Neuronal stem cell (in vitro differentiated cells): Measurements from ENCODE around the gene XRCC3.

Experiments
- DNase-seq: peaks from one replicate; pipeline ENCODE4 v3.0.0-alpha.2; 2013; ENCODE audit warnings: low spot score
- H2AFZ ChIP-seq: one replicate; pipeline ENCODE4 v1.6.1; 2013; ENCODE audit warnings: mild to moderate bottlenecking, low read length, inconsistent platforms
- H2AK5ac ChIP-seq: 2 replicates; pipeline ENCODE4 v1.6.1; 2013; ENCODE audit warnings: low read depth, mild to moderate bottlenecking, inconsistent platforms, low read length, moderate library complexity, mixed read lengths
- H2BK120ac ChIP-seq: 2 replicates; pipeline ENCODE4 v1.6.1; 2013; ENCODE audit warnings: low read depth, mild to moderate bottlenecking, inconsistent platforms, low read length, moderate library complexity, mixed read lengths
- H2BK12ac ChIP-seq: one replicate; pipeline ENCODE4 v1.6.1; 2013; ENCODE audit warnings: low read length, inconsistent platforms
- H2BK15ac ChIP-seq: 2 replicates; pipeline ENCODE4 v1.6.1; 2013; ENCODE audit warnings: mild to moderate bottlenecking, low read length, inconsistent platforms, mixed read lengths
- H2BK5ac ChIP-seq: one replicate; pipeline ENCODE4 v1.6.1; 2013; ENCODE audit warnings: inconsistent platforms, mild to moderate bottlenecking, low read length, moderate library complexity
- H3K14ac ChIP-seq: one replicate; pipeline ENCODE4 v1.6.1; 2013; ENCODE audit warnings: low read length, inconsistent platforms
- H3K18ac ChIP-seq: 2 replicates; pipeline ENCODE4 v1.6.1; 2013; ENCODE audit warnings: low read length, inconsistent platforms
- H3K23ac ChIP-seq: 2 replicates; pipeline ENCODE4 v1.6.1; 2013; ENCODE audit warnings: low read depth, mild to moderate bottlenecking, mixed read lengths, low read length, inconsistent platforms; ENCODE audit not compliant: poor library complexity
- H3K27ac ChIP-seq: replicated peaks from 3 replicates; pipeline ENCODE4 v1.5.1; 2013; ENCODE audit warnings: low read length, inconsistent platforms
- H3K27me3 ChIP-seq, 3 experiments: 2 replicates each; pipeline ENCODE4 v1.6.1; 2013; ENCODE audit warnings: low read length in 3 of 3, mild to moderate bottlenecking in 2 of 3, inconsistent platforms in 1 of 3, low read depth in 1 of 3, mixed read lengths in 1 of 3, moderate library complexity in 1 of 3; ENCODE audit not compliant: control insufficient read depth in 3 of 3, insufficient read depth in 3 of 3
- H3K36me3 ChIP-seq, 2 donors: replicated peaks in 1 of 2; 2 replicates each; pipeline ENCODE4 v1.6.1; 2013; ENCODE audit warnings: low read length in 2 of 2; ENCODE audit not compliant: control insufficient read depth in 2 of 2, insufficient read depth in 2 of 2
- H3K4ac ChIP-seq: 2 replicates; pipeline ENCODE4 v1.6.1; 2013; ENCODE audit warnings: inconsistent platforms, mild to moderate bottlenecking, low read length, moderate library complexity
- H3K4me1 ChIP-seq, 2 donors: 1 replicate in 1 of 2; 2 replicates in 1 of 2; pipeline ENCODE4 v1.6.1; 2013; ENCODE audit warnings: low read length in 2 of 2, low read depth in 1 of 2; ENCODE audit not compliant: control insufficient read depth in 2 of 2, insufficient read depth in 1 of 2
- H3K4me2 ChIP-seq: one replicate; pipeline ENCODE4 v1.6.1; 2013; ENCODE audit warnings: mild to moderate bottlenecking, low read length, inconsistent platforms; ENCODE audit not compliant: insufficient read depth, poor library complexity, severe bottlenecking
- H3K4me3 ChIP-seq, 2 donors: 2 replicates each; pipeline ENCODE4 v1.5.1; 2013; ENCODE audit warnings: low read length in 2 of 2, mild to moderate bottlenecking in 2 of 2, inconsistent platforms in 1 of 2, moderate library complexity in 1 of 2
- H3K79me1 ChIP-seq: one replicate; pipeline ENCODE4 v1.6.1; 2013; ENCODE audit warnings: low read depth, mild to moderate bottlenecking, inconsistent platforms, low read length, moderate library complexity
- H3K9ac ChIP-seq: one replicate; pipeline ENCODE4 v1.6.1; 2013; ENCODE audit warnings: mild to moderate bottlenecking, low read depth, low read length, inconsistent platforms; ENCODE audit not compliant: poor library complexity
- H3K9me3 ChIP-seq, 2 donors: replicated peaks in 1 of 2; 2 replicates each; pipeline versions ENCODE3 to v1.6.1; 2013; ENCODE audit warnings: low read length in 2 of 2, mild to moderate bottlenecking in 2 of 2, inconsistent platforms in 1 of 2, low read depth in 1 of 2, mixed read lengths in 1 of 2, moderate library complexity in 1 of 2; ENCODE audit not compliant: control insufficient read depth in 2 of 2, insufficient read depth in 1 of 2
- H4K8ac ChIP-seq: one replicate; pipeline ENCODE4 v1.6.1; 2013; ENCODE audit warnings: low read depth, mild to moderate bottlenecking, inconsistent platforms, low read length, moderate library complexity
- H4K91ac ChIP-seq: one replicate; pipeline ENCODE4 v1.6.1; 2013; ENCODE audit warnings: low read length, low read depth, mild to moderate bottlenecking, inconsistent platforms; ENCODE audit not compliant: poor library complexity
- WGBS, 2 donors: extraction: QIAGEN DNeasy Blood & Tissue Kit; methylation state at CpG; one replicate each; pipeline ENCODE4 v1.1.7; 2013; ENCODE audit warnings: missing lambda C conversion rate in 2 of 2, mixed read lengths in 1 of 2; ENCODE audit not compliant: insufficient read length in 2 of 2, insufficient replicate concordance in 1 of 2; ENCODE audit errors: extremely low coverage in 2 of 2; 5-methylcytosine and 5-hydroxymethylcytosine counted together

Gene XRCC3

DNA sequence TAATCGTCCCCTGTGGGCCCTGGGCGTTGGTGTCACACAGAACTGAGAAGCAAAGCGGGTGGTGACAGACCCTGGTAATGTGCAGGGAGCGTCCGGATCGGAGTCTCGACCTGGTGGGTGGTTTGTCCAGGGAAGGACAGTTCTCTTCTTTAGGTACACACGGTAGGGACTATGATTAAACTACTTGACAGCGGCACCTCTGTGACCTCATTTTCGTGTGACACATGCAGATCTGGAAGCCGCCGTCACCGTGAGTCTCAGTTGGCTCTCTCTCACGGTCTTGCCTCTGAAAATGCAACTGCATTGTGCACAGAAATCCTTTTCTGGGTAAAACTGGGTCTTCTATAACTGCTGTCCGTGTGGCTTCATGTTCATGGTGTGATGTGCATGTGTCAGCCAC, 32.1 kb downstream of the XRCC3 start:
- Histone ChIP-seq H3K4me1 (no peaks in the 10 kb centered on the region), H2BK5ac (no peak overlapping the region), H2AFZ (no peak overlapping the region), H3K4me2 (no peak overlapping the region), H4K8ac (no peak overlapping the region), H2BK15ac (no peak overlapping the region), H3K9me3 (no peaks in the 10 kb centered on the region), H3K14ac (no peak overlapping the region), H3K9ac (no peak overlapping the region), H2AK5ac (no peak overlapping the region), H3K23ac (no peak overlapping the region), H3K4ac (no peak overlapping the region), H3K79me1 (peaks cover 4% of the 10 kb centered on the region), H2BK120ac (no peak overlapping the region), H4K91ac (no peak overlapping the region), H2BK12ac (no peak overlapping the region), H3K4me3 (no peak overlapping the region), H3K27me3 (no peaks in the 10 kb centered on the region), H3K36me3 (peaks cover 51 to 99% of the 10 kb centered on the region in 2 donors), H3K27ac (no peak overlapping the region), H3K18ac (no peak overlapping the region)
- WGBS, 2 donors, result no CpG with 5 or more reads among the region's 15 CpGs
- DNase-seq, result no peak

DNA sequence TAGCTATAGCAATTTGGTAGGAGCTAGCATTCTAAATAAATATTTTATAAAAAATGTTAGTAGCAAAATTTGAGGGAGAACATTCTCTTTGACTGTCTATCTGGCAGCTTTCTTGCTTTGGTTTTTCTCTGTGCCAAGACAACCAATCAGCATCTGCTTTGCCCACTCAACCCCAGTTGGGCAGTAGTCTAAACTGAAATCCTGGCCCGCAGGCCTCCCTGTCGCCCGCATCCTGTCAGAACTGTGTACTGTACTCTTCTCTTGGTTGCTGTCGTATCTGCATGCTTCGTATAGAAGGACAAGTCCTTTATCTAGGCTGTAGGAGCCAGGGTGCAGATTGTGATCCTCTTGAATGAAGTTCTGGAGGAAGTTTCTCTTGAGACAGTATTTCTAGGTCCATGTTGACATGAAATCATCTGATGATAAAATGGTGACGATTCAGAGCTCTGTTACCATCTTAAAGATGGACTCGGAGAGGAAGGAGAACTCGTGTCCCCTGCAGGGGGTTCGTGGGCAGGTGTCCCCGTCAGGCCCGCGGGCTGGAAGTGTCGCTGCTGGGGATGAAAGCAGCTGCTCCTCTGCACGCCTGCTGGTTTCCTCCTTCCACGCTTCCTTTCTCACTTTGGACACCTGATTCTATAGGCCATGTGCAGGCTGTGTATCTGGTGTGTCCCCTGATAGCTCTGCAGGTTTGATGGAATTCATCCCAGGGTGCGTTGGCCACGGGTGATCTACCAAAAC, 34.6 kb downstream of the XRCC3 start:
- Histone ChIP-seq H3K4me1 (no peaks in the 10 kb centered on the region), H3K79me1 (peaks cover 4% of the 10 kb centered on the region), H3K27me3 (no peaks in the 10 kb centered on the region), H3K36me3 (peaks cover 48 to 99% of the 10 kb centered on the region in 2 donors), H2BK15ac (no peak overlapping the region), H3K27ac (no peak overlapping the region), H3K18ac (no peak overlapping the region), H3K23ac (no peak overlapping the region), H2BK5ac (no peak overlapping the region), H2BK120ac (no peak overlapping the region), H2AK5ac (no peak overlapping the region), H2AFZ (no peak overlapping the region), H3K14ac (no peak overlapping the region), H4K91ac (no peak overlapping the region), H4K8ac (no peak overlapping the region), H3K4me2 (no peak overlapping the region), H2BK12ac (no peak overlapping the region), H3K9me3 (no peaks in the 10 kb centered on the region), H3K4me3 (no peak overlapping the region), H3K9ac (no peak overlapping the region), H3K4ac (no peak overlapping the region)
- no CpG with 5 or more reads among the region's 17 CpGs for WGBS, 2 donors
- DNase-seq, result no peak

DNA sequence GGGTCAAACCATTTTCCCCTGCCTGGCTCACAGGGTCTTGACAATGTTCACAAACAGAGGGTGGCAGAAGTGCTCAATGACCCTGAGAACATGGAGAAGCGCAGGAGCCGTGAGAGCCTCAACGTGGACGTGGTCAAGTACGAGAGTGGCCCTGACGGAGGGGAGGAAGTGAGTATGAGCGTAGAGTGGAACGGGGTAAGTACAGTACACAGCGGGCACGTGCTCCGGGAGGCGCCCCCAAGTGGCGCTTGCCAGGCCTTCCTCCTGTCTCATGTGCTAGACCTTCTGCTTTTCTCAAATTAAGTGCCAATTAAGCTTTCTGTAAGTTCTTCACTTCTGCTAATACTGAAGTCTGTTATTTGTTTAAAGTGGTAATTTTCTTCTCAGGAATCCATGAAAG, 35.9 kb downstream of the XRCC3 start:
- Histone ChIP-seq H2AK5ac (no peak overlapping the region), H3K23ac (no peak overlapping the region), H4K91ac (no peak overlapping the region), H3K4me1 (no peaks in the 10 kb centered on the region), H3K79me1 (peaks cover 4% of the 10 kb centered on the region), H3K14ac (no peak overlapping the region), H3K4me3 (no peak overlapping the region), H2BK5ac (no peak overlapping the region), H2BK12ac (no peak overlapping the region), H3K4ac (no peak overlapping the region), H4K8ac (no peak overlapping the region), H3K9ac (no peak overlapping the region), H2AFZ (no peak overlapping the region), H3K27ac (no peak overlapping the region), H3K4me2 (no peak overlapping the region), H3K9me3 (no peaks in the 10 kb centered on the region), H3K36me3 (peaks cover 51 to 99% of the 10 kb centered on the region in 2 donors), H2BK15ac (no peak overlapping the region), H3K18ac (no peak overlapping the region), H3K27me3 (no peaks in the 10 kb centered on the region), H2BK120ac (no peak overlapping the region)
- no peak for DNase-seq
- no CpG with 5 or more reads among the region's 13 CpGs for WGBS, 2 donors

DNA sequence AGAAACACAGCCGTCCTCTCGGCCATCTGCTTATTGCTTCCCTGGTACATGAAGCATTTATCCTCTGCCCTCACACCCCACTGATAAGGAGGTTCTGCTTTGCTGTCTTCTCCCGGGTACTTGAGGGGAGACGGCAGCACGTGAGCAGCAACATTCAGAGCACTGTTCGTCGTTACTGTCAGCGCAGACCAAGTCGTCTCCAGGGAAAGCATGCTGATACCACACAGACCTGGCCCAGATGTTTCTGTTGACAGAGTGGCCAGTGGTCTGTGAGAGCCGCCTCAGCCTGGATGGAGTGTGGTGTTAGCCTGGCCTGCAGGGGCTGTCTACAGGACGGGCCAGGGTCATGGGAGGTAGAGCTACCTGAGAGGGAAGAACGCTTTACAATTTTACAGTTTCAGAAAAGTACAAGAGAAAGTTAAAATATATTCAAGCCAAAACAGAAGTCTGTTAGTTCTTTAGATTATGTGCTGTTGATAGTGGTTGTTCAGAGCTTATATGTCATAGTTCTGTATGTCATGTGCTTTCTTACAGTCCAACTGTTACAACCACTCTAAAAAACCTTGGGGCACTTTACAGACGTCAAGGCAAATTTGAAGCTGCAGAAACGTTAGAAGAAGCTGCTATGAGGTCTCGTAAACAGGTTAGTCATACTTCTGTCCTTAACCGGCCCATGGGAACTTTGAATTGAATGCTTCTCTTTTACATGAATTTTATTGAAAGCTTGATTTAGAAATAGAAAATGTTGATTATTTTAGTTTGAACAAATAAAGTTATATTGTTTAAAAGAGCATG, 38.2 kb downstream of the XRCC3 start:
- Histone ChIP-seq H3K18ac (no peak overlapping the region), H3K79me1 (peaks cover 1% of the 10 kb centered on the region), H3K4me3 (no peak overlapping the region), H4K8ac (no peak overlapping the region), H3K9ac (peak overlapping the region; percentile 72), H3K4me2 (no peak overlapping the region), H4K91ac (no peak overlapping the region), H2BK120ac (no peak overlapping the region), H3K14ac (no peak overlapping the region), H3K27ac (no peak overlapping the region), H3K27me3 (no peaks in the 10 kb centered on the region), H3K9me3 (no peaks in the 10 kb centered on the region), H3K4ac (no peak overlapping the region), H3K36me3 (peaks cover 50 to 98% of the 10 kb centered on the region in 2 donors), H2BK15ac (no peak overlapping the region), H3K4me1 (no peaks in the 10 kb centered on the region), H3K23ac (no peak overlapping the region), H2AK5ac (no peak overlapping the region), H2AFZ (no peak overlapping the region), H2BK12ac (no peak overlapping the region), H2BK5ac (no peak overlapping the region)
- no peak for DNase-seq
- no CpG with 5 or more reads among the region's 16 CpGs for WGBS, 2 donors
